H1 (cell line): ENCODE measurements around the gene VSIG10. TPM values are rescaled to one million over a fixed set of nuclear protein-coding genes. Genes with fewer than 3 reads are reported as not detected.

ENCODE experiments used
- polyA plus RNA-seq, 7 experiments: library from polyadenylated mRNA; depleted of rRNA in 3 of 7; stranded (reverse) in 5 of 7; unstranded in 2 of 7; fragments of >200 nt in 5 of 7; fragments of 200-250 nt in 2 of 7; gene quantifications; 1 replicate in 5 of 7; 2 replicates in 1 of 7; 4 replicates in 1 of 7; pipeline versions ENCODE4 v1.2.1 to v1.2.3, GENCODE V29; 2011 to 2013; ENCODE audit warnings: missing spikeins in 2 of 7, mixed read lengths in 2 of 7
- total RNA-seq: library from RNA; stranded (reverse); fragmentation: NEBNext Ultra II Directional; extraction: Animal tissue kit (Norgen Biotek cat#: 25700); gene quantifications from 2 replicates; pipeline ENCODE4 v1.2.1, GENCODE V29; 2021
- TF ChIP-seq, protein P1 (sequence below): IDR thresholded peaks from 2 replicates; pipeline ENCODE4 v1.6.1; 2012; ENCODE audit warnings: low read length, inconsistent platforms

The VSIG10 gene
- total and polyA plus RNA-seq, 2 of the 8 experiments (the other 6 are each of a cell fraction or from before 2014, with no cell fraction given): 34.4 to 93.6 TPM

DNA sequence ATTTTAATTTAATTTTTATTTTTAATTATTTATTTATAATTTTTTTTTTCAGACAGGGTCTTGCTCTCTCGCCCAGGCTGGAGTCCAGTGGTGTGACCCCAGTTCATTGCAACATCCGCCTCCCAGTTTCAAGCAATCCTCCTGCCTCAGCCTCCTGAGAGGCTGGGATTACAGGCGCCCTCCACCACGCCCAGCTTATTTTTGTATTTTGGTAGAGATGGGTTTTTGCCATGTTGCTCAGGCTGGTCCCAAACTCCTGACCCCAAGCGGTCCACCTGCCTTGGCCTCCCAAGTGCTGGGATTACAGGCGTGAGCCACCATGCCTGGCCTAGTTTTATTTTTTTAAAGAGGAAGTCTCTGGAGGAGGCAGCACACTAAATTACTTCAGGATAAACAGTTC is 18.5 kb upstream of the VSIG10 start (continued):
- TF ChIP-seq, protein P1, sequence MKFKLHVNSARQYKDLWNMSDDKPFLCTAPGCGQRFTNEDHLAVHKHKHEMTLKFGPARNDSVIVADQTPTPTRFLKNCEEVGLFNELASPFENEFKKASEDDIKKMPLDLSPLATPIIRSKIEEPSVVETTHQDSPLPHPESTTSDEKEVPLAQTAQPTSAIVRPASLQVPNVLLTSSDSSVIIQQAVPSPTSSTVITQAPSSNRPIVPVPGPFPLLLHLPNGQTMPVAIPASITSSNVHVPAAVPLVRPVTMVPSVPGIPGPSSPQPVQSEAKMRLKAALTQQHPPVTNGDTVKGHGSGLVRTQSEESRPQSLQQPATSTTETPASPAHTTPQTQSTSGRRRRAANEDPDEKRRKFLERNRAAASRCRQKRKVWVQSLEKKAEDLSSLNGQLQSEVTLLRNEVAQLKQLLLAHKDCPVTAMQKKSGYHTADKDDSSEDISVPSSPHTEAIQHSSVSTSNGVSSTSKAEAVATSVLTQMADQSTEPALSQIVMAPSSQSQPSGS: no peak
